GM12878 (cell line): ENCODE data around the gene LIPN. TPM values are rescaled to one million over a fixed set of nuclear protein-coding genes. Genes with fewer than 3 reads are reported as not detected.
A peak's percentile ranks its signal among the peaks of the same experiment; 100 is the strongest.

Experiments used
- ATF2 ChIP-seq: IDR thresholded peaks from 2 replicates; pipeline ENCODE4 v1.6.1; 2012; ENCODE audit warnings: low read length, inconsistent platforms
- ATF7 ChIP-seq: fragments of 450-650 bp; IDR thresholded peaks from 2 replicates; pipeline ENCODE4 v1.6.1; 2016; ENCODE audit warnings: low read depth, mild to moderate bottlenecking
- BMI1 ChIP-seq: fragments of 450-650 bp; IDR thresholded peaks from 2 replicates; pipeline ENCODE4 v1.6.1; 2016; ENCODE audit warnings: mild to moderate bottlenecking, moderate library complexity, borderline replicate concordance
- DPF2 ChIP-seq: fragments of 450-650 bp; IDR thresholded peaks from 2 replicates; pipeline ENCODE4 v1.6.1; 2017; ENCODE audit warnings: mild to moderate bottlenecking
- E4F1 ChIP-seq: fragments of 450-650 bp; IDR thresholded peaks from 2 replicates; pipeline ENCODE4 v1.6.1; 2018; ENCODE audit warnings: borderline replicate concordance, mild to moderate bottlenecking; ENCODE audit not compliant: partially characterized antibody
- EGR1 ChIP-seq, 2 experiments: IDR thresholded peaks; 1 replicate in 1 of 2; 2 replicates in 1 of 2; pipeline ENCODE4 v1.6.1; 2011 to 2012; ENCODE audit warnings: low read depth in 2 of 2, low read length in 2 of 2, borderline replicate concordance in 1 of 2, mild to moderate bottlenecking in 1 of 2, moderate library complexity in 1 of 2
- FOXM1 ChIP-seq: IDR thresholded peaks from 2 replicates; pipeline ENCODE4 v1.6.1; 2012; ENCODE audit warnings: low read depth, mild to moderate bottlenecking, inconsistent platforms, low read length, moderate library complexity
- HDAC6 ChIP-seq: fragments of 200-600 bp; sonication (generic); IDR thresholded peaks from one replicate; pipeline ENCODE4 v1.8.0; 2017; ENCODE audit warnings: antibody characterized with exemption; ENCODE audit not compliant: unreplicated experiment
- IKZF1 ChIP-seq: fragments of 450-650 bp; conservative IDR thresholded peaks from 2 replicates; pipeline ENCODE4 v1.6.1; 2017; ENCODE audit warnings: antibody characterized with exemption, mild to moderate bottlenecking
- MAX ChIP-seq: IDR thresholded peaks from 2 replicates; pipeline ENCODE4 v1.6.1; 2012; ENCODE audit warnings: low read depth, low read length, improper control_type of control experiment
- NR2C1 ChIP-seq: fragments of 450-650 bp; IDR thresholded peaks from 2 replicates; pipeline ENCODE4 v1.6.1; 2017; ENCODE audit warnings: antibody characterized with exemption, mild to moderate bottlenecking, moderate library complexity
- PKNOX1 ChIP-seq: fragments of 450-650 bp; IDR thresholded peaks from 2 replicates; pipeline ENCODE4 v1.6.1; 2016; ENCODE audit warnings: mild to moderate bottlenecking
- POLR2AphosphoS2 ChIP-seq: IDR thresholded peaks from 2 replicates; pipeline ENCODE4 v1.6.1; 2011; ENCODE audit warnings: low read depth, mild to moderate bottlenecking, low read length, improper control_type of control experiment, moderate library complexity
- SKIL ChIP-seq: fragments of 450-650 bp; IDR thresholded peaks from 2 replicates; pipeline ENCODE4 v1.6.1; 2017; ENCODE audit warnings: mild to moderate bottlenecking, low read depth, inconsistent platforms; ENCODE audit not compliant: poor library complexity, severe bottlenecking
- TARDBP ChIP-seq: IDR thresholded peaks from 2 replicates; pipeline ENCODE4 v1.6.1; 2016; ENCODE audit warnings: borderline replicate concordance
- TCF3 ChIP-seq: IDR thresholded peaks from 2 replicates; pipeline ENCODE4 v1.6.1; 2012; ENCODE audit warnings: low read depth, mild to moderate bottlenecking, low read length, borderline replicate concordance; ENCODE audit not compliant: insufficient read depth
- TCF7 ChIP-seq: IDR thresholded peaks from 2 replicates; pipeline ENCODE4 v1.6.1; 2014; ENCODE audit warnings: antibody characterized with exemption, borderline replicate concordance
- ZNF687 ChIP-seq: fragments of 450-650 bp; IDR thresholded peaks from 2 replicates; pipeline ENCODE4 v1.6.1; 2017; ENCODE audit warnings: mild to moderate bottlenecking, moderate library complexity
- polyA plus RNA-seq, 11 experiments: library from polyadenylated mRNA; depleted of rRNA in 4 of 11; unstranded in 6 of 11; stranded (reverse) in 5 of 11; fragments of >200 nt; fragmentation: Nextera tagmentation in 4 of 11; fragmentation: Illumina TruSeq in 1 of 11; extraction: Ambion mirVana in 4 of 11; extraction: Trizol in 1 of 11; gene quantifications; 1 replicate in 1 of 11; 2 replicates in 10 of 11; pipeline versions ENCODE4 v1.2.1 to v1.2.3, GENCODE V29; 2011 to 2016; ENCODE audit warnings: inconsistent platforms in 2 of 11, missing spikeins in 2 of 11, low read depth in 1 of 11
- total RNA-seq, 4 experiments: library from RNA; depleted of rRNA in 3 of 4; stranded (reverse); fragments of >200 nt in 3 of 4; fragmentation: Illumina TruSeq in 1 of 4; extraction: Trizol in 1 of 4; gene quantifications; 2 replicates each; pipeline versions ENCODE4 v1.2.1 to v1.2.3, GENCODE V29; 2013 to 2021

LIPN gene
- total and polyA plus RNA-seq, 10 of the 15 experiments (the other 5 are each of a cell fraction or from before 2014, with no cell fraction given) = 0.06 to 0.23 TPM; not detected in 8

- TF ChIP-seq E4F1 = no peak
- peak; percentile 83 for TF ChIP-seq ATF7
- TF ChIP-seq FOXM1 = peak; percentile 57; the same call in 1 of the 2 replicates
- TF ChIP-seq TCF7 = peak; percentile 99
- peak; percentile 51 for TF ChIP-seq SKIL
- no peak for TF ChIP-seq ZNF687
- no peak for TF ChIP-seq HDAC6
- TF ChIP-seq POLR2AphosphoS2 = no peak
- TF ChIP-seq ATF2 = 0 out of 2 replicates have a peak, but pooled peaks have one; percentile 54
- no peak for TF ChIP-seq TCF3
- no peak for TF ChIP-seq TARDBP
- no peak for TF ChIP-seq EGR1 (IDR thresholded peaks at IDR 0.05; ENCODE audit: borderline replicate concordance in 1 of 2, low read depth in 2 of 2, low read length in 2 of 2)
- TF ChIP-seq DPF2 = peak; percentile 58; the same call in 1 of the 2 replicates
- TF ChIP-seq BMI1 = no peak
- TF ChIP-seq NR2C1 = peak; percentile 42; the same call in 1 of the 2 replicates
- TF ChIP-seq PKNOX1 = peak; percentile 19; the same call in 1 of the 2 replicates
- TF ChIP-seq IKZF1 = peak; percentile 62
- TF ChIP-seq MAX = no peak
Observed at GRCh38 chr10:88793712-88794299, 34.0 kb downstream of the LIPN start (continued).
